Neural cell (in vitro differentiated cells): ENCODE measurements around the gene TPBGL.

Source experiments
- EP300 ChIP-seq: fragments of 450-650 bp; conservative IDR thresholded peaks from 2 replicates; pipeline ENCODE4 v1.6.1; 2014; ENCODE audit warnings: antibody characterized with exemption, mild to moderate bottlenecking, moderate library complexity; ENCODE audit not compliant: poor library complexity, severe bottlenecking
- EZH2 ChIP-seq: fragments of 200-600, 300-800 bp; shearing (Covaris generic), sonication (generic); IDR thresholded peaks from 2 replicates; pipeline ENCODE4 v1.6.1; 2014; ENCODE audit warnings: antibody characterized with exemption, low read length, borderline replicate concordance, mild to moderate bottlenecking; ENCODE audit not compliant: insufficient read depth, poor library complexity, severe bottlenecking
- MXI1 ChIP-seq: fragments of 450-650 bp; conservative IDR thresholded peaks from 2 replicates; pipeline ENCODE4 v1.6.1; 2014; ENCODE audit warnings: antibody characterized with exemption, mild to moderate bottlenecking; ENCODE audit not compliant: poor library complexity, severe bottlenecking
- POLR2AphosphoS5 ChIP-seq: IDR thresholded peaks from 2 replicates; pipeline ENCODE4 v1.6.1; 2012
- RAD21 ChIP-seq: fragments of 450-650 bp; conservative IDR thresholded peaks from 2 replicates; pipeline ENCODE4 v1.6.1; 2014; ENCODE audit warnings: antibody characterized with exemption, mild to moderate bottlenecking, moderate library complexity
- SMC3 ChIP-seq: fragments of 450-650 bp; conservative IDR thresholded peaks from 2 replicates; pipeline ENCODE4 v1.6.1; 2014; ENCODE audit warnings: antibody characterized with exemption, mild to moderate bottlenecking, moderate library complexity; ENCODE audit not compliant: poor library complexity
- TAF1 ChIP-seq: IDR thresholded peaks from 2 replicates; pipeline ENCODE4 v1.6.1; 2012; ENCODE audit warnings: low read depth
- TF ChIP-seq, protein P1 (sequence below): fragments of 450-650 bp; IDR thresholded peaks from 2 replicates; pipeline ENCODE4 v1.5.1; 2014; ENCODE audit warnings: antibody characterized with exemption, mild to moderate bottlenecking, moderate library complexity; ENCODE audit not compliant: poor library complexity, severe bottlenecking
- TF ChIP-seq, protein P2 (sequence below): IDR thresholded peaks from 2 replicates; pipeline ENCODE4 v1.6.1; 2012; ENCODE audit warnings: borderline replicate concordance

DNA sequence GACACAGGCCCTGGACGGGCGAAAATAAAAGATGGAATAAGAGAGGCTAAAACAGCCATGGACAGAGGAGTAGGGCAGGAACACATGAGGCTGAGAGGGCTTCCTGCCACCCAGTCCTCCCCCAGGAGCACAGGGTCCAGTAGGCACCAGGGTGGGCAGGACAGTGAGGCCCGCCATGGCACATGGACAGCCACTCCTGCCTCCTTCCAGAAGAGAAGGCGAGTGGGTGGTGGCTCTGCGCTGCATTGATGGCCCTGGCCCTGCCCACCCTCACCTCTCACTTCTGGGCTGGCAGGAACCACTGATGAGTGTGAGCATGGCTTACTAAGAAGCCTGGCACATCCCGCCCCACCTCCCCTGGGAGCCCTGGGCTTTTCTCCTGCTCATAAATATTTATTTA is 51.2 kb downstream of the TPBGL start:
- TF ChIP-seq, protein P1, sequence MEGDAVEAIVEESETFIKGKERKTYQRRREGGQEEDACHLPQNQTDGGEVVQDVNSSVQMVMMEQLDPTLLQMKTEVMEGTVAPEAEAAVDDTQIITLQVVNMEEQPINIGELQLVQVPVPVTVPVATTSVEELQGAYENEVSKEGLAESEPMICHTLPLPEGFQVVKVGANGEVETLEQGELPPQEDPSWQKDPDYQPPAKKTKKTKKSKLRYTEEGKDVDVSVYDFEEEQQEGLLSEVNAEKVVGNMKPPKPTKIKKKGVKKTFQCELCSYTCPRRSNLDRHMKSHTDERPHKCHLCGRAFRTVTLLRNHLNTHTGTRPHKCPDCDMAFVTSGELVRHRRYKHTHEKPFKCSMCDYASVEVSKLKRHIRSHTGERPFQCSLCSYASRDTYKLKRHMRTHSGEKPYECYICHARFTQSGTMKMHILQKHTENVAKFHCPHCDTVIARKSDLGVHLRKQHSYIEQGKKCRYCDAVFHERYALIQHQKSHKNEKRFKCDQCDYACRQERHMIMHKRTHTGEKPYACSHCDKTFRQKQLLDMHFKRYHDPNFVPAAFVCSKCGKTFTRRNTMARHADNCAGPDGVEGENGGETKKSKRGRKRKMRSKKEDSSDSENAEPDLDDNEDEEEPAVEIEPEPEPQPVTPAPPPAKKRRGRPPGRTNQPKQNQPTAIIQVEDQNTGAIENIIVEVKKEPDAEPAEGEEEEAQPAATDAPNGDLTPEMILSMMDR, result no peak
- no peak for TF ChIP-seq POLR2AphosphoS5
- no peak for TF ChIP-seq EZH2
- no peak for TF ChIP-seq SMC3
- TF ChIP-seq RAD21, result no peak
- no peak for TF ChIP-seq EP300
- TF ChIP-seq TAF1, result no peak
- no peak for TF ChIP-seq MXI1
- TF ChIP-seq, protein P2, sequence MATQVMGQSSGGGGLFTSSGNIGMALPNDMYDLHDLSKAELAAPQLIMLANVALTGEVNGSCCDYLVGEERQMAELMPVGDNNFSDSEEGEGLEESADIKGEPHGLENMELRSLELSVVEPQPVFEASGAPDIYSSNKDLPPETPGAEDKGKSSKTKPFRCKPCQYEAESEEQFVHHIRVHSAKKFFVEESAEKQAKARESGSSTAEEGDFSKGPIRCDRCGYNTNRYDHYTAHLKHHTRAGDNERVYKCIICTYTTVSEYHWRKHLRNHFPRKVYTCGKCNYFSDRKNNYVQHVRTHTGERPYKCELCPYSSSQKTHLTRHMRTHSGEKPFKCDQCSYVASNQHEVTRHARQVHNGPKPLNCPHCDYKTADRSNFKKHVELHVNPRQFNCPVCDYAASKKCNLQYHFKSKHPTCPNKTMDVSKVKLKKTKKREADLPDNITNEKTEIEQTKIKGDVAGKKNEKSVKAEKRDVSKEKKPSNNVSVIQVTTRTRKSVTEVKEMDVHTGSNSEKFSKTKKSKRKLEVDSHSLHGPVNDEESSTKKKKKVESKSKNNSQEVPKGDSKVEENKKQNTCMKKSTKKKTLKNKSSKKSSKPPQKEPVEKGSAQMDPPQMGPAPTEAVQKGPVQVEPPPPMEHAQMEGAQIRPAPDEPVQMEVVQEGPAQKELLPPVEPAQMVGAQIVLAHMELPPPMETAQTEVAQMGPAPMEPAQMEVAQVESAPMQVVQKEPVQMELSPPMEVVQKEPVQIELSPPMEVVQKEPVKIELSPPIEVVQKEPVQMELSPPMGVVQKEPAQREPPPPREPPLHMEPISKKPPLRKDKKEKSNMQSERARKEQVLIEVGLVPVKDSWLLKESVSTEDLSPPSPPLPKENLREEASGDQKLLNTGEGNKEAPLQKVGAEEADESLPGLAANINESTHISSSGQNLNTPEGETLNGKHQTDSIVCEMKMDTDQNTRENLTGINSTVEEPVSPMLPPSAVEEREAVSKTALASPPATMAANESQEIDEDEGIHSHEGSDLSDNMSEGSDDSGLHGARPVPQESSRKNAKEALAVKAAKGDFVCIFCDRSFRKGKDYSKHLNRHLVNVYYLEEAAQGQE, result no peak
